Fibroblast of peridontal ligament (primary cell): ENCODE results near the gene RPL31.

Experiments
- DNase-seq: peaks from one replicate; pipeline ENCODE4 v3.0.0-alpha.2; 2010; ENCODE audit errors: extremely low read depth

The RPL31 gene

GRCh38 chr2:101001691-101002561 lies at the start of gene RPL31:
TSS of gene RPL31 (plus strand) at chr2:101002289. CDS start at chr2:101002702, 413 bp downstream.
- peak; percentile 96 for DNase-seq

GRCh38 chr2:100952512-100952911 lies 49.6 kb upstream of the RPL31 start:
- DNase-seq: no peak

GRCh38 chr2:100953406-100954043 lies 48.6 kb upstream of the RPL31 start:
- DNase-seq: no peak

- no peak for DNase-seq
Measured at GRCh38 chr2:100954044-100954420, 48.1 kb upstream of the RPL31 start.

GRCh38 chr2:100955226-100955625 lies 46.9 kb upstream of the RPL31 start:
- DNase-seq: no peak

- no peak for DNase-seq
Measured at GRCh38 chr2:100956081-100956480, 46.0 kb upstream of the RPL31 start.

GRCh38 chr2:100957996-100958653 lies 44.0 kb upstream of the RPL31 start:
- DNase-seq: peak; percentile 99

GRCh38 chr2:100959225-100959880 lies 42.7 kb upstream of the RPL31 start:
- DNase-seq: no peak

- no peak for DNase-seq
Measured at GRCh38 chr2:100960688-100961087, 41.4 kb upstream of the RPL31 start.

GRCh38 chr2:100962366-100963025 lies 39.6 kb upstream of the RPL31 start:
- no peak for DNase-seq

- no peak for DNase-seq
Measured at GRCh38 chr2:100963026-100963375, 39.1 kb upstream of the RPL31 start.

GRCh38 chr2:100964222-100964621 lies 37.9 kb upstream of the RPL31 start:
- no peak for DNase-seq

- no peak for DNase-seq
Measured at GRCh38 chr2:100964681-100965169, 37.4 kb upstream of the RPL31 start.

GRCh38 chr2:100965596-100965995 lies 36.5 kb upstream of the RPL31 start:
- DNase-seq: no peak

GRCh38 chr2:100967716-100968115 lies 34.4 kb upstream of the RPL31 start:
- no peak for DNase-seq

- DNase-seq: no peak
Measured at GRCh38 chr2:100968146-100969145, 33.6 kb upstream of the RPL31 start.

GRCh38 chr2:100969998-100970397 lies 32.1 kb upstream of the RPL31 start:
- no peak for DNase-seq

GRCh38 chr2:100971221-100971620 lies 30.9 kb upstream of the RPL31 start:
- no peak for DNase-seq

GRCh38 chr2:100972452-100972851 lies 29.6 kb upstream of the RPL31 start:
- no peak for DNase-seq
